Activated T-cell treated with anti-CD3 and anti-CD28 coated beads for 24 hours (primary cell): ENCODE measurements around the gene PEF1.

Experiments
- DNase-seq: peaks from one replicate; pipeline ENCODE4 v3.0.0-alpha.2; 2020; ENCODE audit warnings: low read depth

PEF1 gene

DNA sequence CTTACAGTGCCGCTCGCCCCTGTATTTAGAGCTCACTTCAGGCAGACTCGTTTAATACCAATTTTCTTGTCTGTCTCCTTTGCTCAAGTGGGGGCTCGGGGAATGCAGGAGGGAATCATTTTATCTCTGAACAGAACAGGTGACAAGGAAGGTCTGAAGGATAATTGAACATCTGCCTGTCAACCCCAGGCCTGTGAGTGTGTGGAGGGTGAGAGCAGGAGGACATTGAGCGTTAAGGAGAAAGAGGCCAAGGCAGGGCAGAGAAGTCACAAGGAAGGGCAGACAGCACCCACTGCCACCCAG, 9.7 kb upstream of the PEF1 start:
- no peak for DNase-seq

DNA sequence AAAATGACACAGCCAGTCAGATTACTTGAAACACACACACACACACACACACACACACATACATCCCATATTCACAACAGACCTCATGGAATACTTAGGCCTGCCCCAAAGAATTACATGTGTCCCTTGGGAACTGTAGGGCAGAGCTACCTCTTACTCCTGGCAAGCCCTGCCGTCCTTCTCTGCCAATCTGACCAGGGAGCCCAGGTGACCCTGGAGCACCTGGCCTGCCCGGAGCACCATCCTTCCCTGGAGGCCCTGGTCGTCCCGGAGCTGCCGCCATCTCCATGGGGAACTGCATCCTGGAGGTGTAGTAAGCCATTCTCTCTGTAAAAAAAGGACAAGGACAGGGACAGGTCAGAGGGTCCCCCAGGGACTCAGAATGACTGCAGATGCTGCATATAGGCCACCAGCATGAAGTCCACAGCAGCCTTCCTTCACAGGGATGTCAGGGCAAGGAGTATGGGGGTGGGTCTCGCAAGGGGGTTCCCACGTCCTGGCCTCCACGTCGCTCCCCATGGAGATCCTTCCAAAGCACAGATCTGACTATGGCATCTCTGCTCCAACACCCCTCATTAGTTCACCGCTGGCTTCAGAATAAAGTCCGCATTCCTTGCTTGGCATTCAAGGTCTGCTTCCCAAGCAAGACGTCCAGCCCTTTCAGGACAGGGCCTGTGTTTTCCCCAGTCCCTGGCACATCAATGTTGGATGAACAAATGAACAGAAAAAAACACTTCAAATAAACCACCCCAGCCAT, 9.2 kb upstream of the PEF1 start:
- DNase-seq: no peak

DNA sequence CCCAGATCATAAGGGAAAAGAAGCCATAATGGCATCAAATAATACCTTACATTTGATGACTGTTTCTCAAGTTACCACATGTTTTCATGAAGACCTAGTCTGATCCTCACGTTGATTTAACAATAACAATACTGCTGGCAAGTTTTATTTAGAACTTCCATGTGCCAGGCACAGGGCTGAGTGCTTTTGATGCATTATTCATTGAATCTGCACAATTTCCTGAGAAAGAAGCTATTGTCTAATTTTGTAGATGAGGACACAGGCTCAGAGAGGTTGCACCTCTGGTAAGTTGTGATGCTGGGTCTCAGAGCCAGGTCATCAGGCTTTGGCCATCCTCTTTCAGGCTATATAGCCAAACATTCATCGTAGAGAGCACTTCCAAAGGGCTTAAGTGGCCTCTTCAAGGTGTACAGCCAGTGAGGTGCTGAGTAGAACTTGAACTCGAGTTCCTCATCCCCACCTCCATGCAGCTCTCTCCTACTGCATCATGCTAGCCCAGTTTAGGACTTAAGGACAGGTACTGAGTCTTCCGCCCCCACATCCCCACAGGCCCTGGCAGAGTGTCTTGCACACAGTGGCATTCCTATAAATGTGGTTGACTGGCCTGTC, 8.3 kb upstream of the PEF1 start:
- DNase-seq: no peak

GRCh38 chr1:31651766-31652165, 7.1 kb upstream of the PEF1 start:
- DNase-seq: no peak

GRCh38 chr1:31651089-31651420, 6.4 kb upstream of the PEF1 start:
- no peak for DNase-seq

DNA sequence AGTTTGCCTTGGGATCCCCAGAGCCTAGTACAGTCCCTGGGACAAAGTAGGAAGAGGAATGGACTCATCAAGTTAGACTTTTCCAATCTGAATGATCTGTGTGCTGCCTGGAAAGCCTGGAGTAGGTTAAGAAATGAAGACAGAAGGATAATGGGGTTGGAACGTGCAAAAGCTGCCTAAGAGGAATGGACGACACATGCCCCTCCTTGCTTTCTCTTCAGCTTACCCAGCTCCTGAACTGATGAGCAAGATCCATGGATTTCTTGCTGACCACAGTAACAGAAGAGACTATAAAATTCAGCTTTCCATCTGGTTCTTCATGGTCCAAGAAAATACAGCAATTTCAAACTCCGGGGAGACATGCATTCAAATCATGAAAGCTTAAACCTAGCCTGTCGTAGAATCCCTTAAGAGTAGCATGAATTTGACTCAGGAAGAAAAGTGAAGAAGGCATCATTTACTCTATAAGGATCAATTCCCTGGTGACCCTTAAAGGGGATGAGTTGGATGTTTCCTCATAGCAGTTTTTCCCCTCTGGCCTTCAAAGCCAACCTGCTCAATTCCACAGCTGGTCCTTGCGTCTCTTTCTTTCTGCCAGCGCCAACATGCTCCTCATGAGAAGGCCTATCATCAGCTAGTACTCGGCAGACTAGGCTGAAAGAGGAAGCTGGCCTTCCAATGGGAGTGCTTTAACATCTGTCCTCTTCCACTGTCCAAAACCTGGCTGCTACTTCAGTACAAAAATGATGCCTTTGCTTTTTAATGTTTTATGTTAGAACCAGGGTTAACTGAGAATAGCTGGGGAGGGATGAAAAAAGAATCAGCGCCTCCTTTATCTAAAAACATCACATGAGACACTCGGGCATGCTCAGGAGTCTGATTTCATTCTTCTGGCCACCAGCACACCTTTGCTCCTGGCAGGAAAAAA, 5.7 kb upstream of the PEF1 start:
- no peak for DNase-seq

GRCh38 chr1:31648641-31649357, 4.1 kb upstream of the PEF1 start:
- no peak for DNase-seq

DNA sequence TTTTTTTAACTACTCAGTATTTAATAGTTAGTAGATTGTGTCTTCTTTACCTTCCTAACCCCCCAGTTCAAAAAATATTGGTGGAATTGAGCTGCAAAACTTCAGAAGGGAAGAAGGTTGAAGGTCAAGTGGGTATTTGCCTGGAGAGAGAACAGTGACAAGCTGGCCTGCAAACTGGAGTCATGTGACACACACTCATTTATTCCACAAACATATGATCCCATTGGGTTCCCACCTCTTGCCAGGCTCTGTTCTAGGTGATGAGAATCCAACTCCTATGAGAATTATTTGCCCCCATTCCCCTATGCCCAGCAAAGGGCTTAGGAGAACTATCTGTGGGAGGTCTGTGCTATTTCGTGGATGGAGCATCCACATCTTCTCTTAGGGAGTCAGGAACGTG, 3.5 kb upstream of the PEF1 start:
- no peak for DNase-seq

GRCh38 chr1:31647106-31647505, 2.4 kb upstream of the PEF1 start:
- DNase-seq: no peak

- no peak for DNase-seq
These were observed 1.7 kb upstream of the PEF1 start for GRCh38 chr1:31646259-31646960.

- no peak for DNase-seq
These were observed 545 bp upstream of the PEF1 start for GRCh38 chr1:31645274-31645568.

DNA sequence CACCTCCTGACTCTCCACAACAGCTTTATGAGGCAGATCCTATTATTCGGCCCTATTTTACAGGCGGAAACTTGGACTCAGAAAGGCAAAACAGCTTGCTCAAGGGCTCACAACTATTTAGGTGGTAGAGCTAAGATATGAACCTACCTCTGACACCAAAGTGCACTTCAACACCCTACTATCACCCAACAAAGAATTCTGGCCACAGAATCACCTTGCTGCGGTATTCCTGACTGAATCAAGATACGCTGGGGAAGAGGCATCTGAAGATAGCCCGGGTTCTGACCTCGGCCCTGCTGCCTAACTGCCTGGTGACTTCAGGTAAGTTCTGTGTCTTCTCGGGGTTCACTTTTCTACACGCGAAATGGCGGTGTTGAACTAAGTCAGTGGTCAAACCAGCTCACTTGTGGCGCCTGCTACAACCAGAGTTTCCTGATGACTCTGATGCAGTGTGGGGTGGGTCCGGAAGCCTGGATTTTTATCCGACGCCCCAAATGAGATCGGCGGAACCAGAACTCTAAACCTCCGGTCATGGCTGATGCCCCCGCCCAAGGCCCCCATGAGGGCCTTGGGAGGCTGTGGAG, 608 bp downstream of the PEF1 start:
- no peak for DNase-seq

GRCh38 chr1:31642897-31643296, 1.8 kb downstream of the PEF1 start:
- no peak for DNase-seq

GRCh38 chr1:31642366-31642765, 2.3 kb downstream of the PEF1 start:
- DNase-seq: no peak

DNA sequence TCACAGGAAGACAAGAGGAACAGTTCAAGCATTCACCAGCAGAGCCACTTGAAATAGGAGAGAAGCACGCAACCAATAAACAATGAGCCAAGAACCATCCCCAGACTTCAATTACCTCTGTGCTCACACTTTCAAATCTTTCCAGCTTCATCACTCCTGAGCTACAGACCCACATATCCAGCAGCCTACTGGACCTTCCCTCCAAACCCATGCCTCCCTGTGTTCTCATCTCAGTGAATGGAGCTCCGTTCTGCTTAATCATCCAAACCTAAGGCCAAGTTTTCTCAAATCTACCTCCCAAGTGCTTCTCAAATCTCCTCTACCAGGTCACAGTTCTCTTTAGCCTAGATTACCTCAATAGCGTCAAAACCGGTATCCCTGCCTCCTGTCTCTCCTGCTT, 3.7 kb downstream of the PEF1 start:
- DNase-seq: no peak

- no peak for DNase-seq
These were observed 4.5 kb downstream of the PEF1 start for GRCh38 chr1:31640179-31640578.

DNA sequence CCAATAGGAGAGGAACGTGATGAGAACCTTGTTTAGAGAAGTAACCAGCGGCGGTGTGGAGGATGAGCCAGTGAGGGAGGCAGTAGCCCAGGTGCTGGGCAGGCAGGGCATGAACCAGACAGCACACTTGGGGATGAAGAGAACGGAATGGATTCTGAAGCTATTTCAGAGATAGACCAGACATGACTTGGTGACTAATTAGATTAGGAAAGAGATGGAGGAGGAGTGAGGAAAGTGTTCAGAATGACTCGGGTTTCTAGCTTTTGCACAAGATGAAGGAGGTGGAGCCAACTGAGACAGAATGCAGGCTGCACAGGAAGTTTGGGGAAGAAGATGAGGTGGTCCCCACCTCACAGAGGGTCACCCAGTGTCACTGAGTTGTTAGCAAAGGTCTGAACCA, 5.1 kb downstream of the PEF1 start:
- no peak for DNase-seq

DNA sequence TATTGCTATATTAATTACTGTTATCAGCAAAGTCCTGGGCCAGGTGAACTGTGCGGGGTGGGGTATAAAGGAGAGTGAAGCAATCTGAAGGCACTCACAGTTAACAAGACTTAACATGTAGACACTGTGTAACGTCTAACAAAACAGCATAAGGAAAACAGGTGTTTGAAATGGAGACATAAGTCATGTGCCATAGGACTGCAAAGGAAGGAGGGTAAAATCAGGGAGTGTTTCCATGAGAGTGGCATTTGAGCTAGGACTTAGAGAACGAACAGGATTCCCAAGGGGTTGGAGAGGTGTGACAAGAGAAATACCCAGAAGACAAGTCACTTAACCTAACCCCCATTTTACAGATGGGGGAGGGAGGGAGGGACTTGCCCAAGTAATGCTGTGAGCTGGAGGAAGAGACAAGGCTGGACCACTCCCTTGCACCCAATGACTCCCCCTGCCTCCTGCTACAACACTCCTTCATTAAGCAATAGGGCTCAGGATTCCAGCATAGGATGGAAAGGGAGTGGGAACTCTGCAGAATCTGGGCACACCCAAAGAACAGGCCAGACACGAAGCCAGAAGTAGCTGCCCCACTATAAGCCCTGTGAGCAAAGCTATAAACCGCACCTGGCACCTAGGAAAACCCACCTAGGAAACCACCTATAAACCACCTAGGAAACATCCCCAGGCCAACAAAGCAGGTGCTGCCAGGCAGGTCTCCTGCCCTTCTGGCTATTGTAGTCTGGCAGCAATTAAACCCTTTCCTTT, 6.6 kb downstream of the PEF1 start:
- DNase-seq: no peak

GRCh38 chr1:31633117-31633516, 11.6 kb downstream of the PEF1 start:
- DNase-seq: no peak

- DNase-seq: no peak
These were observed 12.0 kb downstream of the PEF1 start for GRCh38 chr1:31632649-31633048.

- no peak for DNase-seq
These were observed 15.6 kb downstream of the PEF1 start for GRCh38 chr1:31628931-31629556.
